DOHH2 (cell line): ENCODE results near the gene CSF2RB.

Experiments
- H3F3A ChIP-seq: fragments of 200-600 bp; sonication (generic), shearing (Covaris generic); 2 replicates; pipeline ENCODE4 v1.6.0; 2016; ENCODE audit warnings: antibody characterized with exemption, mild to moderate bottlenecking; ENCODE audit not compliant: control insufficient read depth, insufficient read depth
- H3K27ac ChIP-seq: fragments of 200-600 bp; sonication (generic); 2 replicates; pipeline ENCODE4 v1.5.1; 2014; ENCODE audit warnings: low read depth, mild to moderate bottlenecking, low read length, moderate library complexity
- H3K27me3 ChIP-seq: fragments of 200-600 bp; sonication (generic); 2 replicates; pipeline ENCODE4 v1.6.1; 2014; ENCODE audit warnings: mild to moderate bottlenecking, low read length, mixed read lengths; ENCODE audit not compliant: control insufficient read depth
- H3K36me3 ChIP-seq: fragments of 200-600 bp; sonication (generic); 2 replicates; pipeline ENCODE4 v1.6.1; 2014; ENCODE audit warnings: mild to moderate bottlenecking, low read length, moderate library complexity, mixed read lengths; ENCODE audit not compliant: control insufficient read depth
- H3K4me1 ChIP-seq: fragments of 200-600 bp; sonication (generic); 2 replicates; pipeline ENCODE4 v1.6.1; 2014; ENCODE audit warnings: mild to moderate bottlenecking, low read length, mixed read lengths; ENCODE audit not compliant: control insufficient read depth
- H3K4me2 ChIP-seq: fragments of 200-600 bp; sonication (generic); 2 replicates; pipeline ENCODE4 v1.6.0; 2014; ENCODE audit warnings: mild to moderate bottlenecking, low read length, moderate library complexity
- H3K4me3 ChIP-seq: fragments of 200-600 bp; sonication (generic); 2 replicates; pipeline ENCODE4 v1.5.1; 2014; ENCODE audit warnings: mild to moderate bottlenecking, low read length, mixed read lengths
- H3K79me2 ChIP-seq: fragments of 200-600 bp; sonication (generic); 2 replicates; pipeline ENCODE4 v1.6.1; 2014; ENCODE audit warnings: mild to moderate bottlenecking, low read length, mixed read lengths; ENCODE audit not compliant: control insufficient read depth
- H3K9me2 ChIP-seq: fragments of 200-600 bp; sonication (generic); replicated peaks from 2 replicates; pipeline ENCODE4 v1.6.1; 2014; ENCODE audit warnings: mild to moderate bottlenecking, low read length, mixed read lengths; ENCODE audit not compliant: control insufficient read depth
- H3K9me3 ChIP-seq: fragments of 200-600 bp; sonication (generic); 2 replicates; pipeline ENCODE4 v1.6.1; 2014; ENCODE audit warnings: antibody characterized with exemption, low read length, mixed read lengths; ENCODE audit not compliant: control insufficient read depth, insufficient read depth
- H4K20me1 ChIP-seq: fragments of 200-600 bp; sonication (generic); 2 replicates; pipeline ENCODE4 v1.6.0; 2014; ENCODE audit warnings: low read depth, mild to moderate bottlenecking, antibody characterized with exemption, low read length, moderate library complexity; ENCODE audit not compliant: control insufficient read depth, insufficient read depth
- CTCF ChIP-seq: fragments of 200-600 bp; sonication (generic); IDR thresholded peaks from one replicate; pipeline ENCODE4 v1.5.1; 2014; ENCODE audit warnings: antibody characterized with exemption, mild to moderate bottlenecking, low read depth, low read length; ENCODE audit not compliant: poor library complexity, severe bottlenecking
- EZH2phosphoT487 ChIP-seq: fragments of 200-600 bp; sonication (generic); IDR thresholded peaks from 2 replicates; pipeline ENCODE4 v1.6.1; 2017; ENCODE audit warnings: borderline replicate concordance, mild to moderate bottlenecking, antibody characterized with exemption, low read length, moderate library complexity, mixed read lengths

CSF2RB gene

GRCh38 chr22:36935313-36935610 lies 21.8 kb downstream of the CSF2RB start:
- Histone ChIP-seq H3K27ac (no peak overlapping the region), H3K79me2 (no peaks in the 10 kb centered on the region), H3K27me3 (no peaks in the 10 kb centered on the region), H4K20me1 (no peaks in the 10 kb centered on the region), H3K4me1 (peaks cover 24% of the 10 kb centered on the region), H3K9me2 (no peaks in the 10 kb centered on the region), H3K36me3 (peaks cover 76% of the 10 kb centered on the region), H3K4me3 (no peak overlapping the region), H3K9me3 (no peaks in the 10 kb centered on the region), H3K4me2 (no peak overlapping the region), H3F3A (peaks cover 17% of the 10 kb centered on the region)
- no peak for TF ChIP-seq EZH2phosphoT487
- TF ChIP-seq CTCF = no peak

GRCh38 chr22:36935694-36936093 lies 22.3 kb downstream of the CSF2RB start:
- H3F3A ChIP-seq = peaks cover 20% of the 10 kb centered on the region
- no peak overlapping the region for H3K27ac ChIP-seq
- peaks cover 28% of the 10 kb centered on the region for H3K4me1 ChIP-seq
- peaks cover 72% of the 10 kb centered on the region for H3K36me3 ChIP-seq
- H3K27me3 ChIP-seq = no peaks in the 10 kb centered on the region
- H4K20me1 ChIP-seq = no peaks in the 10 kb centered on the region
- H3K9me2 ChIP-seq = no peaks in the 10 kb centered on the region
- H3K9me3 ChIP-seq = no peaks in the 10 kb centered on the region
- H3K4me3 ChIP-seq = no peak overlapping the region
- TF ChIP-seq CTCF (no peak), EZH2phosphoT487 (no peak)
- H3K79me2 ChIP-seq = no peaks in the 10 kb centered on the region
- no peak overlapping the region for H3K4me2 ChIP-seq

GRCh38 chr22:36936362-36937116 lies 23.1 kb downstream of the CSF2RB start:
- H4K20me1 ChIP-seq = no peaks in the 10 kb centered on the region
- H3K4me2 ChIP-seq = peak overlapping the region; percentile 49

More at GRCh38 chr22:36936362-36937116, 23.1 kb downstream of the CSF2RB start:
- H3K36me3 ChIP-seq = peaks cover 63% of the 10 kb centered on the region
- H3K27ac ChIP-seq = 0 out of 2 replicates have a peak overlapping the region, but pooled peaks have one; percentile 3
- H3K9me3 ChIP-seq = peaks cover 3% of the 10 kb centered on the region; the same call in 1 of the 2 replicates
- no peak for TF ChIP-seq CTCF
- TF ChIP-seq EZH2phosphoT487 = no peak
- H3K9me2 ChIP-seq = no peaks in the 10 kb centered on the region
- H3K79me2 ChIP-seq = no peaks in the 10 kb centered on the region
- H3K27me3 ChIP-seq = no peaks in the 10 kb centered on the region
- H3K4me3 ChIP-seq = no peak overlapping the region; the same call in 1 of the 2 replicates
- H3K4me1 ChIP-seq = peaks cover 37% of the 10 kb centered on the region
- H3F3A ChIP-seq = peaks cover 20% of the 10 kb centered on the region
